WERI-Rb-1 (cell line): ENCODE measurements around the gene IBA57.

Experiments used
- DNase-seq: peaks from one replicate; pipeline ENCODE4 v3.0.0-alpha.2; 2020
- H3K27ac ChIP-seq: fragments of 250-450 bp; sonication (Bioruptor Pico); 2 replicates; pipeline ENCODE4 v1.5.1; 2020; ENCODE audit warnings: mild to moderate bottlenecking, moderate library complexity
- H3K27me3 ChIP-seq: fragments of 250-450 bp; sonication (Bioruptor Pico); 2 replicates; pipeline ENCODE4 v1.5.1; 2021; ENCODE audit warnings: mild to moderate bottlenecking, low read depth, moderate library complexity; ENCODE audit not compliant: insufficient read depth, severe bottlenecking
- H3K36me3 ChIP-seq: fragments of 250-450 bp; sonication (Bioruptor Pico); 2 replicates; pipeline ENCODE4 v1.5.1; 2020; ENCODE audit warnings: mild to moderate bottlenecking, moderate library complexity
- H3K4me3 ChIP-seq: 2 replicates; pipeline ENCODE4 v1.5.1; 2011; ENCODE audit warnings: low read depth, mild to moderate bottlenecking, control low read depth, low read length
- H3K9me3 ChIP-seq: fragments of 250-450 bp; sonication (Bioruptor Pico); 2 replicates; pipeline ENCODE4 v1.5.1; 2021; ENCODE audit warnings: mild to moderate bottlenecking, moderate library complexity; ENCODE audit not compliant: severe bottlenecking
- TF ChIP-seq, protein P1 (sequence below): IDR thresholded peaks from 2 replicates; pipeline ENCODE4 v1.5.1; 2011; ENCODE audit warnings: low read depth, mild to moderate bottlenecking, control low read depth, inconsistent platforms, low read length

The IBA57 gene

DNA sequence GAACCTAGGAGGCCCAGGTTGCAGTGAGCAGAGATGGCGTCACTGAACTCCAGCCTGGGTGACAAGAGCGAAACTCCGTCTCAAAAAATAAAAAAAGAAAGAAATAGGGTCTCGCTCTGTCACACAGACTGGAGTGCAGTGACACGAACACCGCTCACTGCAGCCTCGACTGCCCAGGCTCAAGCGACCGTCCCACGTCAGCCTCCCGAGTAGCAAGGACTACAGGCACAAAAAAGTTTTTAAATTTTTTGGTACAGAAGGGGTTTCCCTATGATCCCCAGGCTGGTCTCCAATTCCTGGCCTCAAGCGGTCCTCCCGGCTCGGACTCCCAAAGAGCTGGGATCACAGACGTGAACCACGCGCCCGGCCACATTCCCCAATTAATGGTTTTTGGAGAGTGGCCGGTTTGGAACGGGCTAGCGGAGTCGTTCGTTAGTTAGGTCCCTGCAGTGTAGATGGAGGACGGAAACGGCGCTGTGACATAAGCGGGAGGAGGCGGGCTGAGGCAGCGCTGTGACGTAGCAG, 26.1 kb upstream of the IBA57 start:
- no peaks in the 10 kb centered on the region for H3K27me3 ChIP-seq
- TF ChIP-seq, protein P1, sequence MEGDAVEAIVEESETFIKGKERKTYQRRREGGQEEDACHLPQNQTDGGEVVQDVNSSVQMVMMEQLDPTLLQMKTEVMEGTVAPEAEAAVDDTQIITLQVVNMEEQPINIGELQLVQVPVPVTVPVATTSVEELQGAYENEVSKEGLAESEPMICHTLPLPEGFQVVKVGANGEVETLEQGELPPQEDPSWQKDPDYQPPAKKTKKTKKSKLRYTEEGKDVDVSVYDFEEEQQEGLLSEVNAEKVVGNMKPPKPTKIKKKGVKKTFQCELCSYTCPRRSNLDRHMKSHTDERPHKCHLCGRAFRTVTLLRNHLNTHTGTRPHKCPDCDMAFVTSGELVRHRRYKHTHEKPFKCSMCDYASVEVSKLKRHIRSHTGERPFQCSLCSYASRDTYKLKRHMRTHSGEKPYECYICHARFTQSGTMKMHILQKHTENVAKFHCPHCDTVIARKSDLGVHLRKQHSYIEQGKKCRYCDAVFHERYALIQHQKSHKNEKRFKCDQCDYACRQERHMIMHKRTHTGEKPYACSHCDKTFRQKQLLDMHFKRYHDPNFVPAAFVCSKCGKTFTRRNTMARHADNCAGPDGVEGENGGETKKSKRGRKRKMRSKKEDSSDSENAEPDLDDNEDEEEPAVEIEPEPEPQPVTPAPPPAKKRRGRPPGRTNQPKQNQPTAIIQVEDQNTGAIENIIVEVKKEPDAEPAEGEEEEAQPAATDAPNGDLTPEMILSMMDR, result no peak
- peak overlapping the region; percentile 48 for H3K27ac ChIP-seq
- H3K9me3 ChIP-seq, result no peaks in the 10 kb centered on the region
- H3K4me3 ChIP-seq, result peak overlapping the region; percentile 56
- DNase-seq, result no peak
- peaks cover 4% of the 10 kb centered on the region for H3K36me3 ChIP-seq

DNA sequence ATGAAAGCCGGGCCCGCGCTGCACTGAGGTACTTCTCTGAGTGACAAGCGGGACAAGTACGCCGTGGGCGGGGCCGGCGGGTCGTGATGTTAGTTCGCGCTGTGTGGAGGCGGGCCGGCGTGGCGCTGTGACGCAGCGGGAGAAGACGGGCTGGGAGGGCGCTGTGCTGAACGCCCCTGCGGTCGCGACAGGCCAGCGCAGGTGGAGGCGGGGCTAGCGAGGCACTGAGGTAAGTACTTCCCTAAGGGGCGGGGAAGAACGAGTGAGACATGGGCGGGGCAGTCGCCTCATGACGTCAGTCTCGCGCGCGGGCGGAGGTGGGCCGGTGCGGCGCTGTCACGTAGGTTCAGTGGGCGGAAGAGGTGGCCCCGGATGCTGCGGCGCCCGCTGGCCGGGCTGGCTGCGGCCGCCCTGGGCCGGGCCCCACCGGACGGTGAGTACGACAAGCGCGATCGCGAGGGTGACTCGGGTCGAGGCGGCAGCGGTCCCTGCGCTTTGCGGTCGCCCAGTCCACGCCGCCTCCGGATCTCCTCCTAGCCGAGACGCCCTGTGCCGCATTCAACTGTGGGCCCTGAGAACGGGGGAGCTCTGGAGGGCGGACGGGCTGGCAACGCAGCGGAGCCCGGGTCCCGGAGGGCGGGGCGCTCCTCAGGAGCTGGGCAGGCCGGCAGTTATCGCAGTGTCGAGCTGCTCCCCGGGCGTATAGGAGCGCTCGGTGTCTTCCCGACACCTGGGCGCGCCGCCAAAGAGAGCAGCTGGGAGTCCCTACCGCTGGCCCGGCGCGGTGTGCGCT, 25.5 kb upstream of the IBA57 start, which contains the start of gene GUK1:
TSS of gene GUK1 (plus strand) at position 349 of the 793 bp plus-strand sequence. CDS start at position 373, 24 bp downstream.
- no peaks in the 10 kb centered on the region for H3K9me3 ChIP-seq
- peak within 1 kb of the TSS; percentile 80 for H3K4me3 ChIP-seq
- no peaks in the 10 kb centered on the region for H3K27me3 ChIP-seq
- TF ChIP-seq, protein P1, result no peak
- peak within 1 kb of the TSS; percentile 79 for H3K27ac ChIP-seq
- DNase-seq, result peak; percentile 98
- H3K36me3 ChIP-seq, result peaks cover 4% of the 10 kb centered on the region

DNA sequence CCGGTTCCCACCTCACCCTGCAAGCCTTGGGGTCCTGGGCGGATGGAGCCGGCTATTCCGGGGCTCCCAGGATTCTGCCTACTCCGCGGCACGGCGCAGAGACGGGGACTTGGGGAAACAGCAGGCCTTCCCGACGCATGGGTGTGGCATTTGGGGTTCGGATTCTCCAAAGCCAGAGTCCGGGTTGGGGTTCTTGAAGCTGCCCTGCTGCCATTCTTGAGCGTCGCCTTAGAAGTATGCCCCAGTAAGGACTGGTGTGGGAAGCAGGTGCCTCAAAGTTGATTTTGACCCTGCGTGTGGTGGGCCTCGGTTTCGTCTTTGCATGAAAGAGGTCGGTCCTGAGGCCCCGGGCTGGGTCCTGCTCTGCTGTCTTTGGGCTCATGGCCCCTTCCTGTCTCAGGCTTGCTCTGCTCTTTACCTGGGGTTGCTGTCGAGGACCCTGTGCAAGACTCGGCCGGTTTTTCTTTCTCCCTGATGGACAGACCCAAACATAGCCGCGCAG, 24.8 kb upstream of the IBA57 start:
- TF ChIP-seq, protein P1, result no peak
- no peaks in the 10 kb centered on the region for H3K9me3 ChIP-seq
- H3K4me3 ChIP-seq, result peak overlapping the region; percentile 80
- no peak for DNase-seq
- peaks cover 4% of the 10 kb centered on the region for H3K36me3 ChIP-seq
- H3K27ac ChIP-seq, result peak overlapping the region; percentile 79
- H3K27me3 ChIP-seq, result no peaks in the 10 kb centered on the region

DNA sequence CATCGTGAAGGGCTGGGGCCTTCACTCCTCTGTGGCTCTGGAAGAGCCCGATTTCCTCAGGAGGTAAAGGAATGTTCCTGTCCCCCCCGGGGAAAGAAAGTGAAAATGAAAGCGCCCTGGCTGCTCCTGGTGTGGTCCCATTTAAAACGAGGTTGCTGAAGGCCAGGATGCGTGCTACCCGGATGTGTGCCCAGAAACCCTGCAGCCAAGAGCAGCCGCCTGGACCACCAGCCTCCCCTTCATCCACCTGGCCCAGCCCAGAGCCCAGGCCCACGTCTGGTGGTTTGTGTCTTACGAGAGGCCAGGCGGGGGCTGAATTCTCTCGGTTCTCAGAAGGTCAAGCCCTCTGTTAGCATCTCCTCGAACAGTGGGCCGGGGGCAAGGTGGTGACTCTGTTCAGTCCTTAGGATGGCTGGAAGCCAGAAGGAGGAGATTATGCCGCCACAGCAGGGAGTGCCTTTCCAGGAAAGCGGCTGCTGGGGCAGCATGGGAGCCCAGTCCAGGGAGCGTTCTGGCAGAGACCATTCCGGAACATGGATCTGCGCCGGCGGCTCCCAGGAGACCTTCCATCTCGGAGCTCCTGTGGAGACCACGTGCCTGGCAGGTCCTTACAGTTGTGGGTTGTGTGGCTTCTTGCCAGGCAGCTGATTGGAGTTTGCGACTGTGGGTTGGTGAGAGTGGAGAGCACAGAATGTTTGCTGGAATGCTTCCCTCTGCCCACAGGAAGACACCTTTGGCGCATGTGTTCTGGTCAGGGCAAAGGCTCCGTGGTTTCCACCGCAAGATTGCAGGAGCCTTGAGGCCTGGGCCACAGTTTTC, 24.2 kb upstream of the IBA57 start:
- Histone ChIP-seq H3K9me3 (no peaks in the 10 kb centered on the region), H3K36me3 (peaks cover 4% of the 10 kb centered on the region), H3K27me3 (no peaks in the 10 kb centered on the region), H3K4me3 (peak overlapping the region; percentile 80), H3K27ac (0 out of 2 replicates have a peak overlapping the region, but pooled peaks have one; percentile 31)
- DNase-seq, result no peak
- TF ChIP-seq, protein P1, result no peak

DNA sequence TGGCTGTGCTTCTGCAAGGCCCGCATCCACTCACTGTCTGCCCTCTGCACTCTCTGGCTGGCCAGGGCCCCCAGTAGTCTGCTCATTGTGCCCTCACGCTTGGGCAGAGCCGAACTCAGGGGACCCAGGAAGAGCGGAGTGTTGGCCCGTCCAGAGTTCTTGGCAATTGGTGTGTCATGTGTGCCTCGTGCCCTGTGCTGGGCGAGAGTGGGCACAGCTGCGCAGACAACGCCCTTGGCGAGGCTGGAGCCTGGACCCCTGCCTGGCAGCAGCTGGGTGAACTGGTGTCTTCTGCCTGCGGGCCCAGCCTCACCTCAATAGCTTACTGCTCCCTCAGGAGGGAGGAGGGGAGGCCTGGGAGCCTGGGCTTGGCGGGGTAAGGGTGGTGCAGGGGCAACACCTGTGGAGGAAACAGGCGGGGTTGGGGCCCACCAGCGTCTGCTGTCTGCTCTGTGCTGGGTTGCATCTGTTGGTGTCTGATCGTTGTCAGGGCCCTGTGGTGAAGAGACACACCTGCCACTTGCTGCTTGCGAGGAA, 23.4 kb upstream of the IBA57 start:
- no peak for DNase-seq
- Histone ChIP-seq H3K27ac (no peak overlapping the region), H3K4me3 (no peak overlapping the region), H3K27me3 (no peaks in the 10 kb centered on the region), H3K36me3 (peaks cover 4% of the 10 kb centered on the region), H3K9me3 (no peaks in the 10 kb centered on the region)
- TF ChIP-seq, protein P1, result no peak
